IMR-90 (cell line): Measurements from ENCODE around the gene CHCT1. TPM values are rescaled to one million over a fixed set of nuclear protein-coding genes. Genes with fewer than 3 reads are reported as not detected.

ENCODE experiments used
- ATAC-seq: fragments of 200-7000 bp; cut with Tn5 transposase; 2 replicates; pipeline ENCODE4 v1.9.1; 2020; ENCODE audit warnings: low read depth, mild to moderate bottlenecking, moderate library complexity
- BruUV-seq: library from RNA; stranded (reverse); fragments of 400-500 nt; replicated peaks from 2 replicates; lab custom pipeline; 2021; lab: Mats Ljungman, UMichigan
- CTCF ChIA-PET: fragments of 300-600 bp; formaldehyde crosslinking; extraction: SDS; loops from one replicate; lab custom pipeline; 2021; ENCODE audit warnings: antibody characterized with exemption; lab: Yijun Ruan, JAX
- POLR2A ChIA-PET: fragments of 300-600 bp; sonication (Branson Sonifier 250); formaldehyde crosslinking; loops from one replicate; lab custom pipeline; 2022; ENCODE audit warnings: antibody characterized with exemption; ENCODE audit not compliant: unreplicated experiment; lab: Charles Lee
- DNase-seq: peaks from one replicate; pipeline ENCODE4 v3.0.0; 2013
- H2AFZ ChIP-seq: replicated peaks from 2 replicates; pipeline ENCODE3; 2013; ENCODE audit warnings: low read length, mild to moderate bottlenecking; ENCODE audit not compliant: poor library complexity
- H2AK5ac ChIP-seq: 2 replicates; pipeline ENCODE4 v1.6.1; 2013; ENCODE audit warnings: low read depth, low read length, inconsistent platforms
- H2AK9ac ChIP-seq: replicated peaks from 2 replicates; pipeline ENCODE3; 2013; ENCODE audit warnings: mild to moderate bottlenecking, low read depth, low read length, moderate library complexity; ENCODE audit not compliant: poor library complexity
- H2BK120ac ChIP-seq: 2 replicates; pipeline ENCODE4 v1.6.1; 2013; ENCODE audit warnings: low read depth, low read length, inconsistent platforms
- H2BK15ac ChIP-seq: 3 replicates; pipeline ENCODE4 v1.6.1; 2013; ENCODE audit warnings: low read depth, low read length, inconsistent platforms
- H2BK20ac ChIP-seq: 2 replicates; pipeline ENCODE4 v1.6.1; 2013; ENCODE audit warnings: low read depth, mild to moderate bottlenecking, inconsistent platforms, low read length, moderate library complexity
- H2BK5ac ChIP-seq: 2 replicates; pipeline ENCODE4 v1.6.1; 2013; ENCODE audit warnings: mild to moderate bottlenecking, low read depth, low read length, inconsistent platforms; ENCODE audit not compliant: poor library complexity, severe bottlenecking
- H3K14ac ChIP-seq: replicated peaks from 2 replicates; pipeline ENCODE4 v1.6.1; 2013; ENCODE audit warnings: low read depth, low read length, inconsistent platforms
- H3K18ac ChIP-seq: 2 replicates; pipeline ENCODE4 v1.6.1; 2013; ENCODE audit warnings: low read depth, low read length, control low read depth
- H3K23ac ChIP-seq: 2 replicates; pipeline ENCODE4 v1.6.1; 2013; ENCODE audit warnings: low read depth, low read length, inconsistent platforms
- H3K27ac ChIP-seq: 2 replicates; pipeline ENCODE4 v1.5.1; 2013; ENCODE audit warnings: mild to moderate bottlenecking, control low read depth, low read length; ENCODE audit not compliant: insufficient read depth
- H3K27me3 ChIP-seq: 2 replicates; pipeline ENCODE4 v1.6.1; 2013; ENCODE audit warnings: low read length; ENCODE audit not compliant: control insufficient read depth, insufficient read depth
- H3K36me3 ChIP-seq: 2 replicates; pipeline ENCODE4 v1.6.1; 2013; ENCODE audit warnings: low read length, mixed read lengths; ENCODE audit not compliant: control insufficient read depth, insufficient read depth
- H3K4ac ChIP-seq: 2 replicates; pipeline ENCODE4 v1.6.1; 2013; ENCODE audit warnings: low read depth, low read length, inconsistent platforms
- H3K4me1 ChIP-seq: 2 replicates; pipeline ENCODE4 v1.6.1; 2013; ENCODE audit warnings: low read length, mixed read lengths; ENCODE audit not compliant: control insufficient read depth, insufficient read depth
- H3K4me2 ChIP-seq: 2 replicates; pipeline ENCODE4 v1.6.1; 2013; ENCODE audit warnings: low read depth, mild to moderate bottlenecking, control low read depth, low read length, moderate library complexity
- H3K4me3 ChIP-seq: 2 replicates; pipeline ENCODE4 v1.5.1; 2013; ENCODE audit warnings: low read depth, mild to moderate bottlenecking, control low read depth, low read length, moderate library complexity; ENCODE audit not compliant: insufficient read depth
- H3K56ac ChIP-seq: 2 replicates; pipeline ENCODE4 v1.6.1; 2013; ENCODE audit warnings: low read length, inconsistent platforms; ENCODE audit not compliant: insufficient read depth; ENCODE audit errors: extremely low read depth
- H3K79me1 ChIP-seq, 2 experiments: 2 replicates each; pipeline ENCODE4 v1.6.1; 2013; ENCODE audit warnings: low read length in 2 of 2, inconsistent platforms in 1 of 2, low read depth in 1 of 2
- H3K9ac ChIP-seq: 2 replicates; pipeline ENCODE4 v1.6.1; 2013; ENCODE audit warnings: low read depth, low read length, control low read depth
- H3K9me1 ChIP-seq: 2 replicates; pipeline ENCODE4 v1.6.1; 2013; ENCODE audit warnings: low read length, inconsistent platforms; ENCODE audit not compliant: insufficient read depth
- H3K9me3 ChIP-seq: 2 replicates; pipeline ENCODE4 v1.6.1; 2013; ENCODE audit warnings: low read length; ENCODE audit not compliant: control insufficient read depth, insufficient read depth
- H4K20me1 ChIP-seq: 2 replicates; pipeline ENCODE4 v1.6.1; 2013; ENCODE audit warnings: low read length, inconsistent platforms; ENCODE audit not compliant: insufficient read depth
- H4K5ac ChIP-seq: 2 replicates; pipeline ENCODE4 v1.6.1; 2013; ENCODE audit warnings: mild to moderate bottlenecking, low read depth, low read length, control low read depth
- H4K8ac ChIP-seq, 2 experiments: 2 replicates each; pipeline ENCODE4 v1.6.1; 2013; ENCODE audit warnings: low read depth in 2 of 2, low read length in 2 of 2, control low read depth in 1 of 2, inconsistent platforms in 1 of 2
- H4K91ac ChIP-seq: 2 replicates; pipeline ENCODE4 v1.6.1; 2013; ENCODE audit warnings: low read depth, low read length, inconsistent platforms; ENCODE audit not compliant: insufficient read depth
- BHLHE40 ChIP-seq: fragments of 150-350 bp; IDR thresholded peaks from 2 replicates; pipeline ENCODE4 v1.6.1; 2016; ENCODE audit warnings: mild to moderate bottlenecking, low read depth, low read length
- CEBPB ChIP-seq: IDR thresholded peaks from 2 replicates; pipeline ENCODE4 v1.6.1; 2012; ENCODE audit warnings: low read depth, low read length, improper control_type of control experiment
- WGBS, 2 experiments: methylation state at CpG; one replicate each; pipeline versions ENCODE4 v1.1.5 to v1.1.7; 2013; ENCODE audit warnings: missing lambda C conversion rate in 2 of 2; ENCODE audit not compliant: insufficient read length in 1 of 2; ENCODE audit errors: extremely low coverage in 2 of 2; 5-methylcytosine and 5-hydroxymethylcytosine counted together
- dilution Hi-C: fragments of 300-500 bp; cut with HindIII; formaldehyde crosslinking; loops from one replicate; pipeline ENCODE4 v1.14.3; 2018; ENCODE audit warnings: low sequenced_read_pairs; ENCODE audit not compliant: unreplicated experiment
- in situ Hi-C: fragments of 300-500 bp; cut with MboI; formaldehyde crosslinking; loops from 3 replicates; pipeline ENCODE4 v1.14.3; 2019; ENCODE audit warnings: low sequenced_read_pairs, inconsistent platforms, mixed read lengths
- intact Hi-C: fragments of 100-400 bp; cut with micrococcal nuclease; formaldehyde crosslinking; loops from 2 replicates; pipeline ENCODE4 v1.10.0; 2022
- polyA plus RNA-seq, 3 experiments: library from polyadenylated mRNA; depleted of rRNA; stranded (reverse); fragments of >200 nt; gene quantifications; 2 replicates each; pipeline ENCODE4 v1.2.3, GENCODE V29; 2012; ENCODE audit warnings: low replicate concordance in 1 of 3
- total RNA-seq: library from RNA; depleted of rRNA; stranded (reverse); fragments of >200 nt; gene quantifications from 2 replicates; pipeline ENCODE4 v1.2.3, GENCODE V29; 2012

Gene CHCT1
- total and polyA plus RNA-seq, 2 of the 4 experiments (the other 2 are of a cell fraction) = not detected

- ChIA-PET POLR2A (no interaction called here), CTCF (interaction anchor here (0.7 to 1.4 kb wide), 2 partner anchors 84 to 159 kb away, joined by 3 to 4 read pairs; no protein-coding TSS in a partner anchor)
- no peak overlapping the region; the same call in 1 of the 2 replicates for H3K4ac ChIP-seq
- peaks cover 34% of the 10 kb centered on the region; the same call in 1 of the 2 replicates for H4K20me1 ChIP-seq
- no peak overlapping the region for H2BK120ac ChIP-seq
- H4K5ac ChIP-seq = no peak overlapping the region
- peak; percentile 47 for DNase-seq
- H3K56ac ChIP-seq = no peak overlapping the region
- H3K36me3 ChIP-seq = no peaks in the 10 kb centered on the region
- dilution Hi-C loops = no loop called here
- peak overlapping the region; percentile 98; the same call in 1 of the 2 replicates for H3K9ac ChIP-seq
- H3K79me1 ChIP-seq = peaks cover 11 to 49% of the 10 kb centered on the region in 2 experiments; a peak in 3 of 4 replicates
- H2BK15ac ChIP-seq = no peak overlapping the region
- WGBS, 2 experiments = no CpG with 5 or more reads among the region's 2 CpGs
- peak overlapping the region; percentile 78; the same call in 1 of the 2 replicates for H3K23ac ChIP-seq
- H3K9me1 ChIP-seq = peaks cover 5% of the 10 kb centered on the region; the same call in 1 of the 2 replicates
- peak overlapping the region; percentile 84 for H3K4me2 ChIP-seq
- H3K4me1 ChIP-seq = peaks cover 6% of the 10 kb centered on the region
- TF ChIP-seq CEBPB (peak; percentile 85), BHLHE40 (no peak)
- H2AFZ ChIP-seq = no peak overlapping the region
- peak overlapping the region; percentile 63 for H3K4me3 ChIP-seq
- no peak overlapping the region for H3K18ac ChIP-seq
- no peak overlapping the region for H4K91ac ChIP-seq
- in situ Hi-C loops = no loop called here
- TSS peak; percentile 42 for BruUV-seq
- no peak for ATAC-seq
- H3K27ac ChIP-seq = peak overlapping the region; percentile 1; the same call in 1 of the 2 replicates
- no peak overlapping the region; a peak in 1 of 4 replicates for H4K8ac ChIP-seq
- intact Hi-C loops = loop anchor here (2.0 to 5.0 kb wide), 2 partner anchors 159 to 212 kb away; partner anchors contain the start of gene PPM1D
- peak overlapping the region; percentile 83 for H3K14ac ChIP-seq
- H2BK5ac ChIP-seq = peak overlapping the region; percentile 94
- H3K27me3 ChIP-seq = no peaks in the 10 kb centered on the region
- H3K9me3 ChIP-seq = no peaks in the 10 kb centered on the region
- H2AK9ac ChIP-seq = no peak overlapping the region
- no peak overlapping the region for H2AK5ac ChIP-seq
- no peak overlapping the region for H2BK20ac ChIP-seq
These were observed 32.1 kb upstream of the CHCT1 start for GRCh38 chr17:60390186-60390585.
